DMS 273 (cell line): ENCODE measurements around the gene PDE6C.
A peak's percentile ranks its signal among the peaks of the same experiment; 100 is the strongest.

Experiments
- DNase-seq: peaks from one replicate; lab custom pipeline; 2025; ENCODE audit not compliant: unreplicated experiment; lab: John Stamatoyannopoulos, UW

Gene PDE6C

DNA sequence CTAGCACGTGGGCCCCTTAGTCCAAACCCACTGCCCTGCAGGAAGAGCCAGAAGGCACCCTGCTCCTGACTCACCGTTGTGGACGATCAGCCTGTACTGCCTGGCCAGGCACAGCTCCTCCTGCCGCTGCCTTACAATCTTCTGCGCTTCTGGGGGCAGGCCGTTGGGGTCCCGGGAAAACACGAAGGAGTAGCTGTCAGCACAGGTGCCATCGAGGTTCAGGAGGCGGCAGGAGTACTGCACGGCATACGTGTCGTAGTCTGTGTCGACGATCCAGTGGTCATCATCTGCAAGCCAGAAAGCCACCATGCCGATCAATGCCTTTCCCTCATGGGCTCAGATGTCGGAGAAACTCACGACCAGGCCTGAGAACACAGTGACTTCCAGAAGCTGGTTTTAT is 18.6 kb upstream of the PDE6C start:
- no peak for DNase-seq

DNA sequence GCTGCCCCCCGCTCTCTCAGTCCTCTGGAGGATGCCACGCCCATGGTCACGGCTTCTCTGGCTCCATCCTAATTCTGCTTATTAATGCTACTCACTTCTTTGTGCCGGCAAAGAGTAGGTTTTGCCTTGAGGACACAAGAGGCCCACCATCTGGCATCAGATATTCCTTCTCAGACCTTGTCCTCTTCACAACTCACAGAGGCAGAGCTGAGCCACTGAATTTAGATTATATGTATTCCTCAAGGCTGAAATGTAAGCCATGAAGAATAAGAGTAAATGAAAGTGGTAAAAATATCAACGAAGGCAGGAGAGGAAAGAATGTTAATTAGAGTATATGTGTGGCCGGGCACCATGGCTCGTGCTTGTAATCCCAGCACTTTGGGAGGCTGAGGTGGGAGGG is 17.8 kb upstream of the PDE6C start:
- no peak for DNase-seq

DNA sequence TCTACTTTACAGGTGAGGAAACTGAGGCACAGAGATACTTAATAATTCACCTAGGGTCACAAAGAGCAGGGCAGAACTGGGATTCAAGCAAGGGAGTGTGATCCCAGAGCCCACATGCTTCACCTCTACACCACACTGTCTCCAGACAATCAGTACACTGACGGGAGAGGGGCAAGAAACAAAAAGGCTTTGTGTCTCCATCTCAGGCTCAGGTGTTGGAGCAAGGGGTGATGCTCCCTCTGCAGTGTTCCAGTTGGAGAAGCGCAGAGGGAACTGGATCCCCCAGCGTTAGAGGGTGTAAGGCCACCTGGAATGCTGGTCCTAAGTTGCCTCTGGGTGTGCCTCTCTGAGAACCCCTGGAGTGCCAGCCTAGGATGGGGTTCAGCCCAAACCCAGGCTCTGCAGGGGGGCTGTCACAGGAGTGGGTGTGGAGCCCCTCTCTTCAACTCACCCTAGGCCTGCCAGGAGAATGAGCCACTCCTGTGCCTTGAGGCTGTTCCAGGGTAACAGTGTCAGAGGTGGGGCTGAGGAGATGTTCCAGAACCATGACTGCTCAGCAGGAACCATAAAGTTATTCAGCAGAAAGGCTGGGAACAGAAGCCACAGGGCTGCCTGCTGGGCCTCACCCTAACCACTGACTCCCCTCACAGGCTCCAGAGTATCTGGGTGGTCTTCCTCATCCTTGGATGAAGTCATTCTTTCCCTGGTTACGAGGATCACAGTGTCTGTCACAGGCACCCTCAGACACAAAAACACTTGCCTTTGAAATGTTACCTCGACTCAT is 16.8 kb upstream of the PDE6C start:
- DNase-seq = no peak

DNA sequence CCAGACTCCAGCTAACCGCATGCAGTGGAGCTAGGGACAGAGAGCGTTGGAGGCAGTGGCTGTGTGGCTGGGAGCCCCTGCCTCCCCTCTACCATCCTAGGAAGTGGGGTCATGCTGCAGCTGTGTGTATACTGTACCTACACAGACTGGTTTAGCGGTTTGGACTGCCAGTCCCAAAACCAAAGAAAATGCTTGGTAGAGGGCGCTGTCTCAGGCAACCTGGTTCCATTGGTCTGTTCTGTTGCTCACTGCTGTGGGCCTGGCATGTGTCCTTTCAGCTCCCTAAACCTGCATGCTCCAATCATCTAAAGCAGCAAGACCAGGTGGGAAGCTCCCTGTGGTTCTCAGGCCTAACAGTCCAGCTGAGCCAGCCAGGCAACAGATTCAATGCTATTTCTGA is 15.8 kb upstream of the PDE6C start:
- DNase-seq = peak; percentile 8

DNA sequence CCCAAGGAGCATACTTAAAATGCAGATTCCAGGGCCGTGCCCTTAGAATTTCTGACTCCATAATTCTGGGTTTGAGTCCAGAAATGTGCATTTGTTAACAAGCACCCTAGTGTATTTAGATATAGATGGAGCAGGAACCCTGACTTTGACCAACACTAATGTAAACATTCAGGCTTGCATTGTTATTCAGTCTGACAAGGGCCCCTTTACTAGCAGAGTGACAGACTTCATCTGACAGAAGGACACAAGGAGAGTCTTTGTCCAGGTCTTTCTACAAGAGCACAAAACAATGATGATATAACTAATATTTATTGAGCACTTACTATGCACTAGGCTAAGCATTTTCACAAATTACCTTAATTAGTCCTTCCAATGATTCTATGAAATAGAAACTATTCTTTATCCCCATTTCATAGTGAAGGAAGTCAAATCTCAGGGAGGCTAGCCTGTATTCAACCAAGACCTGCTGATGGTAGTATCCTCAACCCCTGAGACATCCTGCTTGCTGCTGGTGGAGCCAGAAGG is 15.2 kb upstream of the PDE6C start:
- no peak for DNase-seq

DNA sequence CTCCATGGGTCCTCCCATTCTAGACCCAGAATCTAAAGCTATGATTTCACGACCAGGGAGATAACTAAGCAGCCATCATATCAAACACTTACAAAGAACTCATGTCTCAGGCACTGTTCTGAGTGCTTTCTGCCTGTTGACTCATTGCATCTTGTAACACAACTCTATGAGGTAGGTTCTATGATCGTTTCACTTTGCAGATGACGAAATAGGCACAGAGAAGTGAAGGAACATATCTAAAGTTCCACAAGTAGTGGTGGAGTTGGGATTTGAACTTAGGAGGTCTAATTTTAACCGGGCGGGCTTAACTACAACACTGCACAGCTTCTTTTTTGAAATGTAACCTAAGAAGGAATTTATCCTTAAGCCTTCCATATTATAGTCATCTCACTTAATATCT is 14.2 kb upstream of the PDE6C start:
- DNase-seq = no peak

DNA sequence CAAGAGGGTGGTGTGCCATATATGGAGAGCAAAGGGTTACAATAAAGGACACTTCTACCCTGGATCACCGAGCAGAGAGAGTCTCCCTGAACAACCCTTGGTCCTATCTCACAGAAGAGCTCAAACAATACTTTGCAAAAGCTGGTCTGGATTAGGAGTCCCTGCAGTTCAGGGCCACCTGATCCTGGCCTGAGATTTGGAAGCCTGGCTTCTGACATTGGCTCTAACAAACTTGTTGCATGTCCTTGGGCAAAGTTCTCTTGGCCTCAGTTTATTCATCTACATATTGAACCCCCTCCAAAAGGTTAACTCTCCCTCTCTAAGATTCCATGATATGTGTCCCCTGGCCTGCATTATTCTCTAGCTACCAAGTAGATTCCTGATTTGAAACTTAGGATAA is 13.0 kb upstream of the PDE6C start:
- no peak for DNase-seq

DNA sequence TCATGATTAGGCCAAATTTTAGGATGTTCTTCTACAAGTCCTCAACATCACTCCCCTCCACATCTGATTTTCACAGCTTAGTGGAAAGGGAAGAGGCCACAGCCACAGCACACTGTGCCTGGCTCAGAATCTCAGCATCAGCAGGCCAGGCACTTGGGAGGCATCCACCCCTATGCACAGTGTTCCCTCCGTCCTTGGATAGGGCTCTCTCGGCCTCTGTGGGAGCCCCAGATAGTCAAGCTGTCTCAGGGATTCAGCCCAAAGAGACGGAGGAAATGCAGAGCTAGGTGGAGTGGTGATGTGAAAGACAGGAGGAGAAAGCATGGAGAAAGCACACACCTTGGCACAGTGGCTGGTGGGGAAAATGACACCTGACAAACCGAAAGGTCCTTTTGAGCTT is 12.6 kb upstream of the PDE6C start:
- DNase-seq = no peak

DNA sequence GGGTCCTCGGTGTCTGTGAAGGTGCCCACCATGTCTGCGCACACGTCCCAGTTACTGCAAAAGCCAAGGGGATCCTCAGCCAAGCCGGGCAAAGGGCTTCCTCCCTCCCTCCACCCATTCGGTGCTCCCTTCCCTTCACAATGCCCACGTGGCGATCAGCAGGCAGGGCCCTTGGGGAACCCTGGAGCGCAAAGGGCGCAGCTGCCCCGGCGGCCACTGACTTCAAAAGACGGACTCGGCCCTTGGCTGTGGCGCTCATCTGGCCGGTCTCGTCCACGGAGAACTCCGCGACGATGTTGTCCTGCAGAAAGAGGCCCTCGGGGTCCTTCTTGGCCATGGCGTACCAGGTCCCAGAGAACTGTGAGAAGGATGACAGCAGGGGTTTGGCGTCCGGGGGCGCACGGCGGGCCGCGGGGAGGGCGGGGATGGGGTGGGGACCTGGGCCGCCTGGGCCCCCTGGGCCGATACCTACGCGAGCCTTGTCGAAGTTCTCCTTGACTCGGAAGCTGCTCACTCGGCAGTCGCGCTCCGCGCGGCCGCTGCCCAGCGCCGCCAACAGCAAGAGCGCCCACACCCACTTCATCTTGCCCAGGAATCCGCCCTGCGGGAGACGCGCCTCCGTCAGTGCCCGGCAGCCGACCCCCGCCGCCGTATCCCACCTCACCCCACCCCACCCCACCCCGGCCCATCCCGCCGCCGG is 11.7 kb upstream of the PDE6C start:
- peak; percentile 51 for DNase-seq

DNA sequence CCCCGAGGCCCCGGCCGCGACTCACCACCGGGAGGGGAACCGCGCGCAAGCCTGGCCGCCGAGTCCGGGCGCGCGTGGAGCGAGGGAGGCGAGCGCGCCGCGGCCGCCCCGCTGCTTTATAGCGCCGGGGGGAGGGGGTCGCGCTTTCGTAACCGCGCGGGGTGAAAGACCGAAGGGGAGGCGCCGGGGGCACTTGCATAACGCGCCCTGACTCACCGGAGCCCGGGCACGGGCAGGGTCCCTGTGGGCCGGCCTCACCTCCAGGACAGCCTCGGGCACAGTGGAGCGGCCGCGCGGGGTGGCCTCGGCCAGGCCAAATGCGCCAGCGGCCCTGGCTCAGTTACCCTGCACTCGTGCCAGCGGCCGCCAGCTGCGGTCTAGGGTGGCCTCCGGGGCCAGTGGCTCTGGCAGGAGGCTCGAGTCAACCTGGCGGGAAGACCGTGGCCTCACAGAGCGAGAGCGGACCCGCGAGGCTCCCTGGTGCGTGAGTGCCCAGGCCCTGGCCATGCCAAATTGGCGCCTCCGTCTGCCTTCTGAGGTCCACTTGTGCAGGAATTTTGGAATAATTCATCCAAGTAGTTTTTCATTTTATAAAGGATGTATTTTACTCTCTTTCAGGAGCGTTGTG is 11.1 kb upstream of the PDE6C start, which contains the start of gene RBP4:
Gene RBP4, minus strand, starts transcription at position 90 of the 628 bp plus-strand sequence. CDS start 207 bp downstream, outside the sequence.
- DNase-seq = peak; percentile 51

DNA sequence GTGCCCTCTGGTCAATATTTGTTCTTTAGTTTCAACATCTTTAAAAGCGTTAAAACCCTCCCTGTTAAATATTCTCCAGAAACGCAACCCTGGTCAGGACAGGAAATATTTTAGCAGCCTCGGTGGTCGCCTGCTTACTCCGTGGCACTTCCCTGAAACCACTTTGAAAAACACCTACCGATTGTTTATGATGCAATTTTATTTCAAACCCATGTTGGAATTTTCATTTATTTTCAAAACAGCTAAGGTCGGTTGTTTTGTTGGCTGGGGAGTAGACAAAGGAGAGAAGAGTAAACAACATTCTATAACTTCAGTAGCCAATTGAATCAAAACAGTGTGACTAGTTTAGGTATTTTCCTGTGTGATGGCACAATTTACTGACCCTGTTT is 10.6 kb upstream of the PDE6C start:
- DNase-seq = no peak

DNA sequence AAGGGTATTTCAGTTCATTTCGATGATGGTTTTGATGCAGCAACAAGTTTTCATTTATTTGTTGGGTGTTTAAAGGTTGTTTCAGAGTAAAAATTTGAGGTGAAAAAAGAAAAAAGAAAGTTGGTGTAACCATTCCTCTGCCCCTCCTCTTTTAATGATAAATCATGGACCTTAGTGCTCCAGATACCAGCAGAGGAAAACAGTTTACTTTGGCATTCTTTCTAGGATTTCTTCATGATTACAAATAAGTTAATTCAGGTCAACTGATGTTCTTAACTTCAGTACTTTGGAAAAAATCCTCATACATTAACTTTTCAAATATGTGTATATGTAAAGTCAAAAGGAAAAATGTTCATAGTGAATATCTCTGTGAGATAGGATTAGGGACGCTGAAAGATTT is 9.3 kb upstream of the PDE6C start:
- no peak for DNase-seq

DNA sequence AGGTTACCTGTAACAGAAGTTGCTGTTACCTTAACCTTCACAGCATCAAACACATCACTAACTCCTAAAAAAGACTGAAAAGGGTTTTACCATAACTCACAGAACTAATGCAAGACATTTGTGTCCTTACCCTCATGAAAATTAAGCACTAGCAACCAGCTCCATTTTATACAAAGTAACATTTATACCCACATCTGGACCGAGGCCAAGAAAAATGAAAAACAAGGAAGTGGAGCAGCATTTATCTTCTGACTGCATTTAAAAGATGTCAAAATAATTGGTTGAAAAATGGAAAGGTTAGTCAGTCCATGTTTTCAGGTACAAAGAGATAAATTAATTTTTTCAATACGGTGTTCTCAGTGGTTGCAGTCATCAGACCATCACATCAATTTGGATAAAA is 8.2 kb upstream of the PDE6C start:
- peak; percentile 49 for DNase-seq

DNA sequence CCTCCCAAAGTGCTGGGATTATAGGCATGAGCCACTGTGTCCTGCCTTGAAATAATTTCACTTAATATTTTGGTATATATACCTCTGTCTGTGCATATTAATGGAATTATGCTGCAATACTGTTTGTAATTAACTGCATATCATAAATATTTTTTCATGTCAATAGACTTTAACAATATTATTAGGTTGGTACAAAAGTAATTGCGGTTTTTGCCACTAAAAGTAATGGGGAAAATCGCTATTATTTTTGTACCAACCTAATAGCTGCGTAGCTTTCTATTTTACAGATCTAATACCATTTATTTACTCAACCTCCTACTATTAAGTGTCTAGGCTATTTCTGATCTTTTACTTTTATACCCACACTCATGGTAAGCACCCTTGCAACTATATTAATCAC is 3.9 kb upstream of the PDE6C start:
- no peak for DNase-seq

DNA sequence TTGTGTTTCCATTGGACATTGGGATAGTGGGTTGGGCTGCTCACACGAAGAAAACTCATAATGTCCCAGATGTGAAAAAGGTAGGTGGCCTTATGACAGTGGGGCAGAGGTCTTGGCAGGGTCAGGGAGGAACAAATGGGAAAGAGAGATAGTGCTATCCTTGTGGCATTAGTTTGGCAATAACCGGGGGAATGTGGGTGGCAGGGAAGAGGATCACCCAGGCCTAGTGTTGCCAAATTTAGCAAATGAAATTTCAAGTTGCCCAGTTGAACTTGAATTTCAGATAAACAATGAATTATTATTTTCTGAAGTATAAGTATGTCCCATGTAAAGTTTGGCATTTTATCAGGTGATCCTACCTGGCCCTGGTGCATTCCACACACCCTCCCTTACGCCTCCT is 789 bp downstream of the PDE6C start:
- no peak for DNase-seq

DNA sequence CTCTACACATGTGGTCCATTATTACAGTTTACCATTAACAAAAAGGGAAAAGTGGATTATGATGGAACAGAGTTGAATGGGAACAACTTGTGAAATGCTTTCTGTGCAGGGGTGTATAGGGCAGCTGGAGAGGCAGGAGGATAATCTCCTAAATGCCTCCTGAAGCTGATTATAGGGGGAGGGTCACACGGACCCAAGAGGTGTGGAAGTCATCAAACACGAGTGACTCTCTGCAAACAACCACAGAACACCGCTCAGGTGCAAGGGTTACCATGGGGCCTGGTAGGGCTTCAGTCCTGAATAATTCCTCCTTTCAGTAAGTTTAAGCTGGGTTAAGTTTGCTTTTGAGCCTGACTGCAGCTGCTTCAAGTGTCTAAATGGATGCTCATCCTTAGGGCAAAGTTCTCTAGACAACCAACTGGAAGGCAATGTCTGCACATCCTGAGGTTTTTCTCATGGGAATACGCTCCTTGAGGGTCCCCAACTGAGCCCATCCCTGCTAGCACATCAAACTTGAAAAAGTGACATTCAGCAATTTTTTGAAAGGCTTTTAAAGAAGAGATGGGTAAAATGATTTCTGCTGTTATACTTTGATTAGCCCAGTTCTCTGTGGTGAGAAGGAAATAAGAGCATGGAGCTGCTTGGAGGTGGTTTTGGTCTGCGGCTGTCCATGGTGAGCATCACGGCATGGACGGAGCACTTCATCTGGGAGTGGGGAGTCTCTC is 1.9 kb downstream of the PDE6C start:
- no peak for DNase-seq

DNA sequence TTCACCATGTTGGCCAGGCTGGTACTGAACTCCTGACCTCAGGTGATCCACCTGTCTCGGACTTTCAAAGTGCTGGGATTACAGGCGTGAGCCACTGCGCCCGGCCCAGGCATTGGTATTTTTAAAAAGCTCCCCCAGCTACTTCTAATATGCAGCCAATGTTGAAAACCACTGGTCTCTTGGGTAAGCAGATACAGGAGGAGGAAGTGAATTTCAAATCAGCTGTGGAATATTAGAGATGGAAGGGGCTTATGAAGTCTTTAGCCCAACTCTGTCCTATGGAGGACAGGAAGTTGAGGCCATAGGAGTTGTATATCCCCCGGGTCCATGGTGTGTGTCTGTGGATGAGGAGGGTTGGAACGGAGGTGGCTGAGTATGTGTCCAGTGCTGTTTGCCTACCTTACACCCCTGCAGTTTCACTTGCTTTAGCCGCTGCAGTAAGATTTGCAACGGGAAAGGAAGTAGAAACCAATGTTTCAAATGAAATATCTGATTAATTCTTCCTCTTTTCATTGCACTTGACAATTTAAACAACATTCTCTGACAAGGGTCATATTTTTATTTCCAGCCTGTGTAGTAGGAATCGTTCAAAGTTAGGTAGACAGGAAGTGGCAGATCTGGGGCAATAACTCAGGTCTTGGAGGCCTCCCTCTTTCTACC is 3.4 kb downstream of the PDE6C start:
- no peak for DNase-seq

DNA sequence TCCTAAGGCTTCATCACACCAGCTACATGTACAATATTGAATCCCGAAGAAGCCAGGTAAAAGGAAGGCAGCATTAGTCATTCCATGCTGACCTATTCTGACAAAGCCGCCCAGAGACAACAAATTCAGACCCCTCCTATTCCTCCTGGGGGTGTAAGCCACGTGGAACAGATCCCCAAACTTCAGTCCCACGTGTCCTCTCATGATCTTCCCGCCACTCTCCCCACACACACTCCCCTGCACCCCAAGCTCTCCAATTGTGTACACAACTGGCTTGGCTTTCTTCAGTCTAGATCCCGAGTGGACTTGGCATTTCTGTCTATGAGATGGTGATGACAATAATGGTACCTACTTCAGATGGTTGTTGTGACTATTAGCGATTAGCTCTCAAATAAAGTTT is 8.6 kb downstream of the PDE6C start:
- no peak for DNase-seq

DNA sequence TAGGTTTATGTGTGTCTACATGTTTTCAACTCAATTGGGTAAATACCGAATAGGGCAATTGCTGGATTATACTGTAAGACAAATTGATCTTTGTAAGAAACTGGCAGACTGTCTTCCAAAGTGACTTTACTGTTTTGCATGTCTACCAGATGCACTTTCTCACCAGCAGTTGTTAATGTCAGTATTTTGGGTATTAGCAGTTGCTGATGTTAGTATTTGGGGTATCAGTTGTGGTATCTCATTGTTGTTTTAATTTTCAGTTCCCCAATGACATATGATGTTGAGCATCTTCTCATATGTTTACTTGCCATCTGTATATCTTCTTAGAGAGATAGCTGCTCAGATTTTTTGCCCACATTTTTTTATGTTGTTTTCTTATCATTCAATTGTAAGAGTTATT is 10.6 kb downstream of the PDE6C start:
- DNase-seq = no peak

DNA sequence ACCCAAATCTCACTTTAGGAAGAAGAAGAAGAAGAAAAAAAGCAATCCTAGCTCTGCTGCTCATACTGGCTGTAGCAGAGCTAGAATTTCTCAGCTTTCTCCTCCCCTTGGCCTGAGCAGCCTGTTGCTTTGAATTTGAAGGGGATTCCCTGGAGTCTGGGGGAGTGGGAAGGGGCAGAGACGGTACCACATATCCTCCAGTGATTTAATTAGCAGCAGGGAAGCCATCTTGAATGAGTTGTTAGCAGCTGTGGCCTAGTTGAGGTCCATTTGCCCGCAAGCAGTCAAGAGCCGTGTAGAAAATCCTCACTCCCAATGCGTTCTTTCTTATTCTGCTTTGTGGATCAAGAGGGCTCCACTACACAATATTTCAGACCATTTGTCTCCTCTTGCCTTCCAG is 16.5 kb downstream of the PDE6C start:
- no peak for DNase-seq
